K562 (cell line): ENCODE results near the gene YIPF4. TPM values are rescaled to one million over a fixed set of nuclear protein-coding genes. Genes with fewer than 3 reads are reported as not detected.

ENCODE experiments used
- ATAC-seq: fragments of 200-7000 bp; cut with Tn5 transposase; 3 replicates; pipeline ENCODE4 v1.9.1; 2020; ENCODE audit warnings: moderate library complexity
- BruUV-seq: library from RNA; stranded (reverse); fragments of 400-500 nt; replicated peaks from 2 replicates; lab custom pipeline; 2021; lab: Mats Ljungman, UMichigan
- CTCF ChIA-PET: fragments of 300-600 bp; formaldehyde crosslinking; extraction: SDS; loops from one replicate; lab custom pipeline; 2021; ENCODE audit warnings: low intra/inter-chr PET ratio; lab: Yijun Ruan, JAX
- POLR2A ChIA-PET: fragments of 300-600, 350-650 bp; sonication (Branson Sonifier 250); formaldehyde crosslinking; extraction: SDS; loops from one replicate; lab custom pipeline; 2021; ENCODE audit warnings: antibody characterized with exemption, inconsistent platforms; lab: Yijun Ruan, JAX
- DNase-seq, 4 experiments: peaks; one replicate each; pipeline versions ENCODE4 v3.0.0 to v3.0.0-alpha.2; 2011 to 2018; ENCODE audit warnings: low spot score in 3 of 4, mixed read lengths in 3 of 4; ENCODE audit errors: extremely low read depth in 1 of 4
- FAIRE-seq: peaks from 2 replicates; lab custom pipeline; 2011; peaks lifted over from hg19 to GRCh38; lab: Jason Lieb, UNC
- H2AFZ ChIP-seq: 2 replicates; pipeline ENCODE4 v1.6.0; 2011; ENCODE audit warnings: low read depth, low read length, control low read depth, inconsistent platforms
- H3K27ac ChIP-seq: fragments of 200-600 bp; 3 replicates; pipeline ENCODE4 v1.8.0; 2011; ENCODE audit warnings: low read depth, mild to moderate bottlenecking, control low read depth, inconsistent platforms, low read length, moderate library complexity, mixed read lengths; ENCODE audit errors: extremely low read depth
- H3K27me3 ChIP-seq, 2 experiments: fragments of 300-600 bp in 1 of 2; 2 replicates in 1 of 2; 3 replicates in 1 of 2; pipeline versions ENCODE4 v1.6.0 to v1.8.0; 2011; ENCODE audit warnings: inconsistent platforms in 2 of 2, low read length in 2 of 2, mild to moderate bottlenecking in 1 of 2, mixed read lengths in 1 of 2, moderate library complexity in 1 of 2; ENCODE audit not compliant: control insufficient read depth in 2 of 2, insufficient read depth in 2 of 2
- H3K36me3 ChIP-seq: fragments of 300-600 bp; 3 replicates; pipeline ENCODE4 v1.8.0; 2011; ENCODE audit warnings: mild to moderate bottlenecking, low read length, inconsistent platforms; ENCODE audit not compliant: control insufficient read depth, insufficient read depth
- H3K4me1 ChIP-seq, 2 experiments: fragments of 200-600 bp in 1 of 2; replicated peaks in 1 of 2; 2 replicates in 1 of 2; 3 replicates in 1 of 2; pipeline versions ENCODE4 v1.5.1 to v1.8.0; 2011; ENCODE audit warnings: inconsistent platforms in 2 of 2, low read length in 2 of 2, mild to moderate bottlenecking in 1 of 2, mixed read lengths in 1 of 2, moderate library complexity in 1 of 2; ENCODE audit not compliant: control insufficient read depth in 2 of 2, insufficient read depth in 2 of 2
- H3K4me2 ChIP-seq: 2 replicates; pipeline ENCODE4 v1.6.1; 2011; ENCODE audit warnings: low read length, control low read depth, inconsistent platforms, mixed read lengths; ENCODE audit not compliant: insufficient read depth
- H3K4me3 ChIP-seq: fragments of 200-600 bp; sonication (generic), shearing (Covaris generic); 2 replicates; pipeline ENCODE4 v1.5.1; 2016; ENCODE audit warnings: control low read depth, inconsistent platforms
- H3K79me2 ChIP-seq: fragments of 200-600 bp; 3 replicates; pipeline ENCODE4 v1.8.0; 2011; ENCODE audit warnings: low read length, inconsistent platforms; ENCODE audit not compliant: control insufficient read depth, insufficient read depth
- H3K9ac ChIP-seq, 2 experiments: 2 replicates each; pipeline versions ENCODE4 v1.6.0 to v1.6.1; 2011; ENCODE audit warnings: low read depth in 2 of 2, low read length in 2 of 2, control low read depth in 1 of 2, inconsistent platforms in 1 of 2, mild to moderate bottlenecking in 1 of 2, mixed read lengths in 1 of 2; ENCODE audit not compliant: insufficient read depth in 1 of 2
- H3K9me1 ChIP-seq: one replicate; pipeline ENCODE4 v1.6.0; 2011; ENCODE audit warnings: inconsistent platforms, mild to moderate bottlenecking, low read length, moderate library complexity; ENCODE audit not compliant: control insufficient read depth, insufficient read depth
- H3K9me3 ChIP-seq: replicated peaks from 2 replicates; pipeline ENCODE4 v1.5.1; 2011; ENCODE audit warnings: low read depth, low read length, inconsistent platforms; ENCODE audit not compliant: control insufficient read depth, insufficient read depth
- H4K20me1 ChIP-seq: replicated peaks from 2 replicates; pipeline ENCODE4 v1.6.1; 2011; ENCODE audit warnings: low read length, inconsistent platforms, mixed read lengths; ENCODE audit not compliant: control insufficient read depth, insufficient read depth
- ETS2 ChIP-seq: IDR thresholded peaks from 2 replicates; pipeline ENCODE4 v1.6.1; 2016; ENCODE audit warnings: borderline replicate concordance, missing genetic modification characterization, mild to moderate bottlenecking, moderate library complexity, missing compliant biosample characterization; ENCODE audit not compliant: poor library complexity, severe bottlenecking
- ETV6 ChIP-seq, 3 experiments: fragments of 150-350 bp in 1 of 3; sonication (generic) in 1 of 3; formaldehyde crosslinking in 1 of 3; IDR thresholded peaks; 2 replicates each; pipeline versions ENCODE4 v1.6.1 to v1.8.0; 2014 to 2022; ENCODE audit warnings: borderline replicate concordance in 2 of 3, low read depth in 2 of 3, antibody characterized with exemption in 1 of 3, low read length in 1 of 3, mild to moderate bottlenecking in 1 of 3, missing genetic modification reagents in 1 of 3
- FOXK1 ChIP-seq: sonication (generic); formaldehyde crosslinking; IDR thresholded peaks from 2 replicates; pipeline ENCODE4 v1.8.0; 2022; ENCODE audit warnings: missing genetic modification reagents, mild to moderate bottlenecking, borderline replicate concordance
- MEF2A ChIP-seq: IDR thresholded peaks from 2 replicates; pipeline ENCODE4 v1.6.1; 2011; ENCODE audit warnings: low read depth, mild to moderate bottlenecking, low read length, moderate library complexity; ENCODE audit not compliant: control insufficient read depth
- RBM25 ChIP-seq: fragments of 200-400 bp; formaldehyde crosslinking; IDR thresholded peaks from 2 replicates; pipeline ENCODE4 v1.6.1; 2018; ENCODE audit warnings: low read length, low read depth, moderate library complexity; ENCODE audit not compliant: severe bottlenecking
- ZBTB7A ChIP-seq: IDR thresholded peaks from 2 replicates; pipeline ENCODE4 v1.6.1; 2011; ENCODE audit warnings: low read depth, mild to moderate bottlenecking, low read length, moderate library complexity, borderline replicate concordance; ENCODE audit not compliant: control insufficient read depth
- ZNF140 ChIP-seq: fragments of 250-450 bp; sonication (Bioruptor Pico); IDR thresholded peaks from 2 replicates; pipeline ENCODE4 v1.8.0; 2021; ENCODE audit warnings: moderate library complexity, mild to moderate bottlenecking, inconsistent platforms
- ZNF586 ChIP-seq: fragments of 450-650 bp; formaldehyde crosslinking; conservative IDR thresholded peaks from 2 replicates; pipeline ENCODE4 v1.4.0; 2020; ENCODE audit warnings: mild to moderate bottlenecking, moderate library complexity
- WGBS: fragments of 100-300 bp; shearing (Covaris generic); methylation state at CpG from one replicate; pipeline ENCODE4 v1.1.6; 2016; ENCODE audit warnings: low coverage, mixed read lengths; ENCODE audit not compliant: insufficient coverage; ENCODE audit errors: missing lambda C conversion rate; 5-methylcytosine and 5-hydroxymethylcytosine counted together
- in situ Hi-C: fragments of 300-500 bp; cut with MboI; formaldehyde crosslinking; loops from 4 replicates; pipeline ENCODE4 v1.15.0; 2018; ENCODE audit warnings: inconsistent platforms, mixed read lengths
- intact Hi-C: fragments of 100-400 bp; cut with micrococcal nuclease; formaldehyde crosslinking; loops from 2 replicates; pipeline ENCODE4 v1.14.2; 2022
- polyA plus RNA-seq, 8 experiments: library from polyadenylated mRNA; depleted of rRNA in 4 of 8; stranded (reverse) in 5 of 8; unstranded in 3 of 8; fragments of >200 nt; fragmentation: Nextera tagmentation in 2 of 8; fragmentation: Illumina TruSeq in 1 of 8; extraction: Ambion mirVana in 2 of 8; extraction: Trizol in 1 of 8; gene quantifications; 2 replicates each; pipeline versions ENCODE4 v1.2.1 to v1.2.3, GENCODE V29; 2011 to 2014; ENCODE audit warnings: inconsistent platforms in 1 of 8, missing spikeins in 1 of 8
- total RNA-seq, 7 experiments: library from RNA; depleted of rRNA in 6 of 7; stranded (reverse); fragments of >200 nt in 6 of 7; fragmentation: Illumina TruSeq in 2 of 7; extraction: Trizol in 2 of 7; gene quantifications; 2 replicates each; pipeline versions ENCODE4 v1.2.1 to v1.2.3, GENCODE V29; 2011 to 2021; ENCODE audit warnings: low replicate concordance in 1 of 7

YIPF4 gene
- total and polyA plus RNA-seq, 9 of the 15 experiments (the other 6 are each of a cell fraction or from before 2014, with no cell fraction given) = 4.9 to 46.9 (median 17.5) TPM

GRCh38 chr2:32246911-32247310 lies 30.8 kb upstream of the YIPF4 start:
- no peak for DNase-seq
- H3K36me3 ChIP-seq = no peaks in the 10 kb centered on the region
- ChIA-PET POLR2A (interaction anchor here (1.0 kb wide), 1 partner anchor 10 kb away, joined by 3 read pairs; no protein-coding TSS in a partner anchor), CTCF (no interaction called here)
- H4K20me1 ChIP-seq = no peaks in the 10 kb centered on the region
- H3K4me1 ChIP-seq = no peaks in the 10 kb centered on the region
- H3K9me1 ChIP-seq = no peaks in the 10 kb centered on the region
- H3K27me3 ChIP-seq = no peaks in the 10 kb centered on the region; a peak in 1 of 5 replicates
- no peak for ATAC-seq
- in situ Hi-C loops = no loop called here
- H3K79me2 ChIP-seq = no peaks in the 10 kb centered on the region
- 44% methylated on average over 4 of the region's 4 CpGs for WGBS
- no TSS peak for BruUV-seq
- FAIRE-seq = peak; percentile 37
- no peak overlapping the region for H3K27ac ChIP-seq
- H3K4me2 ChIP-seq = no peak overlapping the region
- no peaks in the 10 kb centered on the region for H3K9me3 ChIP-seq
- TF ChIP-seq ETV6 (IDR thresholded peaks at IDR 0.05; ENCODE audit: borderline replicate concordance in 1 of 2, low read depth in 2 of 2, low read length in 1 of 2) (no peak), ETV6 (CRISPR knock-in tag; IDR thresholded peaks at IDR 0.05; ENCODE audit: borderline replicate concordance) (no peak), RBM25 (no peak), ZNF586 (CRISPR knock-in tag) (no peak), MEF2A (no peak), FOXK1 (CRISPR knock-in tag) (no peak), ETS2 (tag) (no peak), ZNF140 (CRISPR knock-in tag) (no peak), ZBTB7A (no peak)
- no peak overlapping the region for H3K4me3 ChIP-seq
- H3K9ac ChIP-seq = no peak overlapping the region
- no peak overlapping the region for H2AFZ ChIP-seq
- intact Hi-C loops = no loop called here
